Activated CD4-positive, alpha-beta T cell treated with anti-CD3 and anti-CD28 coated beads for 24 hours (primary cell): ENCODE results near the gene COL15A1.

Experiments
- DNase-seq, 2 donors: peaks; one replicate each; pipeline ENCODE4 v3.0.0-alpha.2; 2020; ENCODE audit warnings: low read depth in 2 of 2

The COL15A1 gene

DNA sequence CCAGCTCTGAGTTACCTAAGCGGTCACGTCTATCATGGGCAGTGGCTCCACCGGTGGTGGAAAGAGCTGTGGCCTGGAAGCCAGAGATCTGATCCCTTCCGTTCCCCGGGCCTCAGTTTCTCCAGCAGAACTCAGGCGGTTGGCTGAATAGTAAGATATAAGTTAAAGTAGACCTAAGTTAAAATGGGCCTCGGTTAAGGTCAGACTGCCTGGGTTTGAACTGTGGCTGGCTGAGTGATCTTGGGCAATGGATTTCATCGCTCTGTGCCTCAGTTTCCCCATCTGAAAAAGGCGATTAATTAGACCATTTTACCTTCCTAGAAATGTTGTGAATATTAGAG lies 997 bp downstream of the COL15A1 start:
- no peak for DNase-seq

DNA sequence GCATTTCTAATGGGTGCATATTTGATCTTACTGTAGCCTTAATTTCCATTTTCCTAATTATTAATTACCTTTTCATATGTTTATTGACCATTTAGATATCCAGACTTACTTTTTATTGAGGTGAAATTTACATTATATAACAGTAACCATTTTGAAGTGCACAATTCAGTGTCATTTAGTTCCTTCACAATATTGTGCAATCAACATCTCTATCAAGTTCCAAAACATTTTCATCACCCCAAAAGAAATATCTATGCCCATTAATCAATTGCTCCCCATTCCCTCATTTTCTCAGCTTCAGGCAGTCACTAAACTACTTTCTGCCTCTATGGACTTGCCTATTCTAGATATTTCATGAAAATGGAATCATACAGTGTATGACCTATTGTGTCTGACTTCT lies 5.9 kb downstream of the COL15A1 start:
- DNase-seq, result no peak

DNA sequence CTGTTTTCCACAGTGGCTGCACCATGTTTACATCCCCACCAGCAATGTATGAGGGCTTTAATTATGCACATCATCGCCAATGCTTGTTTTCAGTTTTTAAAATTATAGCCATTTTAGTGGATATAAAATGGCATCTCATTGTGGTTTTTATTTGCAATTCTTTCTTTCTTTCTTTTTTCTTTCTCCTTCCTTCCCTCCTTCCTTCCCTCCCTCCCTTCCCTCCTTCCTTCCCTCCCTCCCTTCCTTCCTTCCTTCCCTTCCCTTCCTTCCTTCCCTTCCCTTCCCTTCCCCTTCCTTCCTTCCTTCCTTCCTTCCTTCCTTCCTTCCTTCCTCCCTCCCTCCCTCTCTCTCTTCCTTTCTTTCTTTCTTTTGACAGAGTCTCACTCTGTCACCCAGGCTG lies 6.6 kb downstream of the COL15A1 start:
- DNase-seq, result no peak

DNA sequence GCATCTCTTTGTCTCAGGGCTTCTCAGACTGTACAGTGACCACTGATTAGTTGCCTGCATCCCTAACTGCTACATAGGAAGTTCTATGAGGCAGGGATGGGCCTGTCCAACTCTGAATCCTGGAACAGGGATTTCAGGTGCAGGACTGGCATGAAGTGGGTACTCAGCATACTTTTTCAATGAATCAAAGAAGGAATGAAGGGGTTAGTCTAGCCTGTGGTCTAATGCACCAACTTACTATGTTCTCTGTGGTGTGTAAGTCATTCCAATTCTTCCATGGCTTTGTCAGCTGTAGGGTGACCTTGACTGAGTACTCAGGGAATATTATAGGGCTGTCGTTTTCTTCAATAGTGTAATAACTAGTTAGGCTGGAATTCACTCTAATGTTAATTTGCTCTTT lies 8.3 kb downstream of the COL15A1 start:
- no peak for DNase-seq

DNA sequence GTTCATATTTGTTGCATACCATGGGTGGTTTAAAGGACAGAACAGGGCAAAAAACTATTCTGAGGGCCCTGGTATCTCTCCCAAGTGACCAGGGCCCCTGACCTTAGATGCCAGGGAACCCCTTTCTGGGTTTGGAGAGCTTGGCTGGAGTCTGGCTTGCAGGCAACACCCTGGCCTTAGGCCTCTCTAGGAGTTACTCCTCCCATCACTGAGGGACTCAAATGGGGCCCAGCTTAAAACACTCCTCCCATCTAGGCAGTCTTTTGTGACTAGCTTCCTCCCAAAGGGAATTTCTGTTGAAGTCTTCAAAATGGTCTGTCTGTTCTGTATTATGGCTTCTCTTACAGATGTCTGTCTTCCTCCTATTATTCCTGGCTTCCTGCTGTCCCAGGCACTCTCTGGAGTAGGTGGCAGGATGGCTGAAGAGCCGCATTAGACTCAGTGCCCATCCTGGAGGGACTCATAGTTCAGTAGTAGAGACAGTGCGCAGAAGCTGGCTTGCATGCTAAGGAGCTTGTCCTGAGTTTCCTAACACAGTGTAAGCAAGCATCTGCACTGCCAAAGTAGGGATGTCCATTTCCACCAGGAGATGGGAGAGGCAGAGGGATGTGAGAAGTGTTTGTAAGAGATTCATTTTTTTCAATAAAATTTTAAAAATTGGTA lies 10.0 kb downstream of the COL15A1 start:
- DNase-seq, result no peak

DNA sequence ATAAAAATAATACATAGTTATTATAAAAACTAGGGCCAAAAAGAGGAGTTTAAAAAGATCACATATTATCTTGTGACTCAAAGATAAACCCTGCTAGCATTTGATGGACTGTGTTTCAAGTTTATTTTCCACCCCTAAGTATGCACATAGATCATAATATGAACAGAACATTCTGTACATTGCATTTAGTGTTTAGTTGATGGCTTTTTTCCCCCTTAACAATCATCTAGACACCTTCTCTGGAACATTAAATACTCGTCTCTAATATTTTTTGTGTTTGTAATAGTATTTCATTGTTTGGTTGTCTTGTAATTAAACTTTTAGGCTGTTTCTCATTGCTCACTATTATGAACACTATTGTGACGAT lies 10.5 kb downstream of the COL15A1 start:
- no peak for DNase-seq

DNA sequence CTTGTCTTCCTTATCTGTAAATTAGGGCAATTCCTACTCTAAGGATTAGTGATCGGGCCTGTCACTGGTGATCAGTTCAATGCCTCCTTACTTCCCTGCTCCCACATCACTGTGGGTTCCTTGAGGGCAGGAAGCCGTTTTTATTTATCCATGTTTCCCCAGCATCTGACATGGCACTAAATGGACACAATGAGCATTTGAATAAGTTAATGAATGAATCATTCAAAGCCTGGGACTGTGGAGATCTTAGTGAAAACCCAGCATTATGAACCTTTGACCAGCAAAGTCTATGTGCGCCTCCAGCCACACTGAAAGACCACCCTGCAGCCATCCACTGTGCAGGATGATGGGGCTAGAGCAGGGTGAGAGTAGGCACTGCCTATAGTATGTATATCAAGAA lies 11.6 kb downstream of the COL15A1 start:
- no peak for DNase-seq

DNA sequence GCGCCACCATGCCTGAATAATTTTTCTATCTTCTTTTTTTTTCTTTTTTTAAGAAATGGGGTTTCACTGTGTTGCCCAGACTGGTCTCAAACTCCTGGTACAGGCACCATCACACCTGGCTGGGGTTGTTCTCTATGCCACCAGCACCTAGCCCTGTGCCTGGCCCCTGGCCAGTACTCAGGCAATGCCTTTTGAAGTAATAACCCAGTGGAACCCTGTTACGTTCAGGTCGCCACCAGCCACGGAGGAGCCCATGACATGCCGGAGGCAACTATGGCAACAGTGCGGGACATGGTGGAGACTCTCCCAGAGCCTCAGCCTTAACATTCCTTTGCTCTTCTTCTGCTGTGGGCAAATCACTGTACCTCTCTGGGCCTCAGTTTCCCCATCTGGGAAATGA lies 14.1 kb downstream of the COL15A1 start:
- no peak for DNase-seq

DNA sequence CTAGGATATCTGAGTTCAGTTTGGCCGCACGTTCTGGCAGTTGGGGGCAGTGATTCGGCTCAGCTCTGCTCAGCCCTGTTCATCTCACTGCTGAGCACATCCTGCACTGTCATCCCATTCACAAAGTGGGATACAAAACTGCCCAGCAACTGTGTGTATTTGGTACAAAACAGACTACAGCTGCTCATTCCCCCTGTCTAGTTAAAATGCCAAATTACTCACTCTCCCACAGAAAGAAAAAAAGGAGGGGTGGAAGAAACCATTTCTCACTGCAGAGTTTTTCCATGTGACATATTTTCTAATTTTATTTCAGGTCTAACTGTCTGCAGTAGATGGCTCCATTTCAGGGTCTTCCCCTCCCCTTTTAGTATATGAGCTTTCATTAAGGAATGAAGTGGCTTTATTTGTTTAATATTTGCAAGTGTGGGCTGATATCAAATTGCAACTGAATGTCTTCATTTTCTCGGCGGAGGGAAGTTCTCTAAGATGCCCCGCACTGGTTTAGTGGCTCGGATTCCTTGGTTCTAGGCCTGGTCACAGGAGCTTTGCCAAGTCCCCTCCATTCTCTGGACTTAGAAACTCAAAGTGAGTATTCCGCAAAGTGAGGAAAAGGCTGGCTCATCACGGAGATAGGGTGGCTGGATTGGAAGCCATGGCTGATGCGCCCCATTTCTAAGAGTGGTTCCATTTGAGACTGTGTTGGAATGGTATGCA lies 14.7 kb downstream of the COL15A1 start:
- no peak for DNase-seq

DNA sequence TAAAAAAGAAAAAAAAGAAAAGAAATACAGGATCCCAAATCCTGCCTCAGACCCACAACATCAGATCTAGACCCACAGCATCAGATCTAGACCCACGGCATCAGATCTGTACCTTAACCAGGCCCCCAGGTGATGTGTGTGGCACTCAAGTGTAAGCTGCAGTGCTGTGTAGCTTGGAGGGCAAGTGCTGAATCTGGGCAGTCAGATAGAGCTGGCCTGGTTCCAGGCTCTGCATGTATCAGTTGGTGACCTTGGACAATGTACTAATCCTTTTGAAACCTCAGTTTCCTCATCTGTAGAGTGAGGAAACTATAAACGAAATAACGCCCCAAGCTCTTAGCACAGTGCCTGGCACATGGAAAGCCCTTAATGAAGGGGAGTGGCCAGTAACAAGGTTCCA lies 16.7 kb downstream of the COL15A1 start:
- no peak for DNase-seq

DNA sequence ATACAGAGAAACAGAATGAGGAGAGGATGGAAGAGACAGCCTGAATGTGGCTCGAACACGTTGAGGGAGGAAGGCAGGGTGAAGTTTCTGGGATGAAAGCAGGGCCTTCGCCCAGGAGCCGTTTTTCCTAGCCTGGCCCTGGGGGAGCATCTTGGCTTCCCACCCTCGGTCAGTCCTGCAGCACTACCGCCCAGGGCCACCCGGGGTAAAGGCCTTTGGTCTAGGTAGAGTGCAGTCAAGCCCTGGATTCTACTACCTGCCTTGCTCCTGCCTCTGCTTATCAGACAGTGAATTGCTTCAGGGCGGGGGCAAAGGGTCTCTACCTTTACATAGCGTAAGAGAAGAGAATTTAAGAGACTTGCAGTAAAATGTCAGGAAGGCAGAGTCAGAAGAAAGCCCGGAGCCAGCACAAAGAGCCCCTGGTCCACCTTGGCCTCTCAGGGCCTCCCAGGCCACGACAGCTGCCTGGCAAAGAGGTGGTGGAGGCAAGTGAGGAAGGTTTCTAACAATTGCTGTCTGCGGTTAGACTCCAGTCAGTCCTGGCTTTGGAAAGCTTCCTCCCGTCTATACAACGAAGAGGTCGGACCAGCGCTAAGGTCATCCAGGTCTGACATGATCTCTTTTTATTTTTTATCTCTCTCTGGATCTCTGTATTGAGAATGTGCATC lies 17.9 kb downstream of the COL15A1 start:
- no peak for DNase-seq

DNA sequence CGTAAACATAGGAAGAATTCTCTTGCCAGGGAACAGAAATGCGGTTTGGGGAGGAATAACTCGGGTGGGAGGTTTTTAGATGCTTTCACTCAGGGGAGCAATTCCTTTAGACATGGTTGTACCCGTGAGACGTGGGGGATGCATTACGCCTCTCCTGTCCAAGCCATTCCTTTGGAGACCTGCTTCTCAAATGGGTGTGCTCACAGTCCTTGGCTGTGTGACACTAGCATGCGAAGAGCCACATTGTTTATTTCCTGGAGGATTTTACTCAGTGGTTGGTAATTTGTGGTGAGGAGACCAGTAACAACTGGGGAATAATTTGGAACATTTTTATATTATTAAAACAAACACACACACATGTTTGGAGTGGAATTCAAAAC lies 18.5 kb downstream of the COL15A1 start:
- no peak for DNase-seq

DNA sequence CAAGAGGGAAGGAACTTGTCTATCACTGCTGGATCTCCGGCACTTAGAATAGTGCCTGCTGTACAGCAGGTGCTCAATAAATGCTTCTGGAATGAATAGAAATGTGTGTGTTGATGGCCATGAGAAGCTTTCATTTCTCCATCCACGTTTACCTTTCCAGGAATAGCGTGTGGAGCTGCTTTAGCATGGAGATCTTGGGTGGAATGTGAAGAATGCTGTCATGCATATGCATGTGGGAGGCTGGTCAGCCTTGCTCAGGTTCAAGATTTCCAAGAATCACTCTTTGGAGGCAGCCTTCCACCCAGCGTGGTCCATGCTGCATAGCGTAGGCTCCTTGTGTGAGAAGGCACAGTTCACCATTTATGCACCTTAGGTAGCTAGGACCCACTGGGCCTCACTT lies 19.2 kb downstream of the COL15A1 start:
- no peak for DNase-seq

DNA sequence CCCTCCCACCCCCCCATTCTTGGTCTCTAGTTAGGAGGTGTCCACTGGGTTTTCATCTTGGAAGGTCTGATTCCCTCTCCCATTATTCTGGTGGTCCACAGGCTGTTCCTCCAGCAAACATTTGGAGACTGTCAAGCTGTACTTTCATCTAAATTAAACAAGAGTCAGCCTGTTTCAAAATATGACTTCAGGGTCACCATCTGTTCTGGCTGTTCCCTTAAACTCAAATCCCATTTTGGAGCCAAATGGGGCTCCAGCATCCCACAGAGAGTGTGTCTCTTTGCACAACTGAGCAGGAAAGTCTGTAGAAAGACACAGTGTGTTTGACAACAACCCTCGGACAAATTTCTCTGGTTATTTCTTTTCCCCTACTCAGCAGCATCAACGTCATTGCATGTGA lies 20.5 kb downstream of the COL15A1 start:
- no peak for DNase-seq

DNA sequence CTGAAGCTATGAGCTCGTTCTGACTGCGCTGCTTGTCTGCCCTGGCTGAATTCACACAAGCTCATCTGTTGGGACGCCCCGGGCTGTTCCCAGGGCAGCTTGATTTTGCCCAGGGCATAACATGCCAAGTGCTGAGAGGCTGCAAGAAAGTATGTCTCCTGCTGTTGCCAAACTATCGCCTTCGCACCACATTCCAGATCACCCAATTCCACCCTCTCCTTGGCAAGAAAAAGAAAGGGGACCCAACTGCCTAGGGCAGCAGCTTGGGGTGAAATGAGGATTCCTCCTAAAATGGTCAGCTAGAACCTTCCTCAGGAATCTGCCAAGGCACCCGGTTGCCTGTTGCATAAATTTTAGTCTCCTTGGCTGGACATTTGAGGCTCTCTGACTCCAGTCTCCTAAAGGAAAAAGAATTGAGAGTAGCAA lies 21.2 kb downstream of the COL15A1 start:
- DNase-seq, result no peak

DNA sequence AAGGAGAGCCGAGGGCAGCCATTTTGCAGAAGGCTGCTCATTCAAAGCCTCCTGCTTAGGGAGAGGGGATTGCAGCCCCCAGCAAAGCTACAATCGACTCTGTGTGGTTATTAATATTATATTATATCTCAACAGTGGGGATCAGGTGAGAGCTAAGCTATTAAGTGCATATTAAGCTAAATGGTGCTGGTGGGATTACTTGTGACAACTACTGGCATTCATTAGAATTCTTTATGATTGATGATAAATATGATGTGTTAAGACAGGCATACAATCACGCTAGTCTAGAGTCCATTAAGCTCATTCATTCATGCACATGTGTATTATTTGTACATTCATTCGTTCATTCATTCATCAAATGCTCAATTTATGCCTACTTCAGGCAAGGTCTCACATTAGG lies 23.0 kb downstream of the COL15A1 start:
- no peak for DNase-seq

DNA sequence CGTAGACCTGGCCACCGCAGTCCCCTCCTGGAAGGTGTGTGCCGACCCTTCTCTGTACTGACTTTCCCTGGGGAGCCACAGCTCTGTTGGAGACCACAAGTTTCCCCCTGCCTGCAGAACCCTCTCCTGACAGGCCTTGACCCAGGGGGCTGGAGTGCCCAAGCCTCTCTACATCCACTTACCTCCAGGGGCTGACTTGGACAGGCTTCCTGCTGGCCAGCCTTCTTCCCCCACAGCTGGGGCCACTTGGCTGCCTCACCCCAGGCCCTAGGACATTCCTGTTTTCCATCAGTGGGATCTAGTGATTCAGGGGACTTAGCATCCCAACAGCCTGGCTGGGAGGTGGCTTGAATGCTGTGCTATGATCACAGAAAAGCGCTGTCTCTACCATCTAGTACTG lies 23.6 kb downstream of the COL15A1 start:
- DNase-seq, result no peak

DNA sequence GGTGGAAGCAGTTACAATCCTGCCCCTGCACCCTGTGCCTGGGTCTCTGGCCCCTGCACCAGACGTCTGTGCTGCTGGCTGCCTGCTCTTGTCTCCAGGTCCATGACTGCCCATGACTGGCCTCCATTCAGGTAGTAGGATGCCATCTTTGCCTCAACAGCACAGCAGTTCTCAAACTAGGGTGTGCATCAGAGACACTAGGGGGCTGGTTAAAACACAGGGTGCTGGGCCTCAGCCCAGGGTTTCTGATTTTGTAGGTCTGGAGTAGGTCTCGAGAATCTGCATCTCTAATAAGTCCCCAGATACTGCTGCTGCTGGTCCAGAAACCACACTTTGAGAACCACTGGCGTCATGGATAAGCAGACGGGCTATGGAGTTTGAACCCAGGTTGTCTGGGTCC lies 24.0 kb downstream of the COL15A1 start:
- DNase-seq, result no peak

DNA sequence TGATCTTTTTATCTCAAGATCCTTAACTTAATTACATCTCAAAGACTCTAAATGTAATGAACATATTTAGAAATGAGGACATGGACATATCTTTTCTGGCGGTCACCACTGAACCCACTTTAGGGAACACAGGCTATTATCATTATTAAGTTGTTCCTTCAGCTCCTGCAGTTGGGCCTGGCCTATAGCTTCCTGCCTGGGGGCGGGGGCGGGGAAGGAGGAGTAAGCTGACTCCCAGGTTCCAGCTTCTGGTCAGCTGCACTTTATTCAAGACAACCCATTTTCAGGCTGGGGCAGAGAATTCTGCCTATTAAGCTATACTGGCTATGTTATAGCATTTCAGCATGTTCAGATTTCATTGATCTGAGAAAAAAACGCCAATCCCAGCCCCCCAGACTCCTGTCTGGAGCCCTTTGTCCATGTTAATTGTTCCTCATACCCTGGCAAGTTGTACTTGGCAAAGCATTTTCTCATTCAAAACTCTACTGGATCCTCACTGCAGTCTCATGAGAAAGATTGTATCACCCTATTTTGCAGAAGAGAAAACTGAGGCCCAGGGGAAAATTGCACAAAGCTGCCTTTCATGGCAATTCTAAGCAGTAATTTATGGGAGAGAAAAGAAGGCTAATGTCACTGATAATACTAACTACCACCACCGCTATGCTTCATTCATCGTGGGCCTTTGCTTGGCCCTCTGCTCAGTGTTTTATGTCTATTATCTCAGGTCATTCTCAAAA lies 25.1 kb downstream of the COL15A1 start:
- DNase-seq, result no peak

DNA sequence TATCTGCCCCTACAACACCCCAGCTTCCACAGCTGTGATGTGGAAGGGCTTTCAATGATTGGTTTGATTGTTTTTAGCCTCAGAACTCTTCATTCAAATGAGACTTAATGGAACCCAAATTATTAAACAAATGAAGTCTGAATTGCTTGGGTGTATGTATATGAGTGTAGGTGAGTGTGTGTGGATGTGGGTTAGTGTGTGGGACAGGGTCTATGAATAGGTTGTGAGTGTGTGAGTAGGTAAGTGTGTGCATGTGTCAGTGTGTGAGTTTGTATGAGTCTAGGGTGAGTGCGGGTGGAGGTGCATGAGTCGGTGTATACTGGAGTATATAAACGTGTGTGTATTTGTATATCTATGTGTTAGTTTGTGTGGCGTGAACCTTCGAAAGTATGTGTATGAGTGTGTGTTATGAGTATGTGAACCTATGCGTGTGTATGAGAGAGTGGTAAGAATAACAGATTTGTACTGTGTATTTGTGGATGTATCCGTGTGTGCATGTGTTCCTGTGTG lies 26.9 kb downstream of the COL15A1 start:
- no peak for DNase-seq

DNA sequence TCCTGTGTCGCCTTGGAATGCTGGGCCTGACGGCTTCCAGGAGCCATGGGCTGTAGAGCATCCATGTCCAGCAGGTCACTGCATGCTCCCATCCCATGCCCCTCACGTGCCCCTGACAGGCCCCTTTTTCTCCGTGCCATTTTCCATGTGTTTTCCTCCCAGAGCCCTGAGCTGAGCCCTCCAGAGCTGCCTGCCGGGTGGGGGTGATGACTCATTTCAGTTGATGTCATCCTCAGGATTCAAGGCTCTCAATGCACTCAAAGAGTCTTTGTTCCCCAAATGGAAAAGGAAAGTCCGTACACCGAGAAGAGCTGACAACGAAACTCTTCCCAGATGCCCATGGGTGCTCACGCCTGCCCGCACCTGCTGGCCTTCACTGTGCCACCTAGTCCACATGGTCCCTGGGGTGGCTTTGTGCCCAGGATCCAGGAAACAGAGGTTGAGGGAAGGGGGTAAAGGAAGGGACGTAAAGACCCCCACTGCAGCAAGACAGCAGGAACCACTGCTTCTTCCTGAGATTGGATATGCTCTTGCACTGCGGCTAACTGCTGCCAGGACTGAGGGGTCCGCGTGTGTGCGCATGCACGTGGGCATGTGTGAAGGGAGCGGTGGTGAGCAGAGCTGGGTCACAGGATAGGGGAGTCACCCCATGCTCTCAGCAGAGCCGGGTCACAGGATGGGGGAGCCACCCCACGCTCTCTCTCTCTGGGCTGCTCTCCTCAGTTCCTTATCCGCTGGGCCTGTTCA lies 27.6 kb downstream of the COL15A1 start:
- DNase-seq, result no peak

DNA sequence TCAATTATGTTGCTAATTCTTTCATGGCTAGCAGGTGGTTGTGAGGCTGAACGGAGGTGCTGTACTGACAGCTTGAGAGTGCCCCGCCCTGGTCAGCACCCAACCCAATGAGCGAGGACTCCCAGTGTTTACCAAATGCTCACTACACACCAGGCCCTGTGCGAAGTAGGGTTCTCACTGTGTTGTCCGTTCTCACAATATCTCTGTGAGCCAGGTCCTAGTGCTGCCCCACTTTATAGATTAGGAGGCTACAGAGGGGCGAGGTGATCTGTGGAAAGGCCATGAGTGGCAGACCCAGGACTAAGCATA lies 28.2 kb downstream of the COL15A1 start:
- no peak for DNase-seq
